ENCODE data around the gene CYP2U1. TPM values are rescaled to one million over a fixed set of nuclear protein-coding genes. Genes with fewer than 3 reads are reported as not detected.

CYP2U1 gene
- total RNA-seq, 1 donor from 2014 or later: 5.2 TPM

- DNase-seq (ENCODE audit: low spot score, unreplicated experiment): no peak
- TF ChIP-seq, protein P1, sequence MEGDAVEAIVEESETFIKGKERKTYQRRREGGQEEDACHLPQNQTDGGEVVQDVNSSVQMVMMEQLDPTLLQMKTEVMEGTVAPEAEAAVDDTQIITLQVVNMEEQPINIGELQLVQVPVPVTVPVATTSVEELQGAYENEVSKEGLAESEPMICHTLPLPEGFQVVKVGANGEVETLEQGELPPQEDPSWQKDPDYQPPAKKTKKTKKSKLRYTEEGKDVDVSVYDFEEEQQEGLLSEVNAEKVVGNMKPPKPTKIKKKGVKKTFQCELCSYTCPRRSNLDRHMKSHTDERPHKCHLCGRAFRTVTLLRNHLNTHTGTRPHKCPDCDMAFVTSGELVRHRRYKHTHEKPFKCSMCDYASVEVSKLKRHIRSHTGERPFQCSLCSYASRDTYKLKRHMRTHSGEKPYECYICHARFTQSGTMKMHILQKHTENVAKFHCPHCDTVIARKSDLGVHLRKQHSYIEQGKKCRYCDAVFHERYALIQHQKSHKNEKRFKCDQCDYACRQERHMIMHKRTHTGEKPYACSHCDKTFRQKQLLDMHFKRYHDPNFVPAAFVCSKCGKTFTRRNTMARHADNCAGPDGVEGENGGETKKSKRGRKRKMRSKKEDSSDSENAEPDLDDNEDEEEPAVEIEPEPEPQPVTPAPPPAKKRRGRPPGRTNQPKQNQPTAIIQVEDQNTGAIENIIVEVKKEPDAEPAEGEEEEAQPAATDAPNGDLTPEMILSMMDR (IDR thresholded peaks at IDR 0.05; ENCODE audit: unreplicated experiment): no peak
- no peak overlapping the region for H3K27ac Mint-ChIP-seq
- peaks cover 3% of the 10 kb centered on the region for H3K9me3 Mint-ChIP-seq (ENCODE audit: low read depth)
- H3K27me3 Mint-ChIP-seq: peaks cover 4% of the 10 kb centered on the region
- H3K4me3 Mint-ChIP-seq (ENCODE audit: low read depth): no peak overlapping the region
- peaks cover 4% of the 10 kb centered on the region for H3K36me3 Mint-ChIP-seq (ENCODE audit: insufficient read depth)
- H3K4me1 Mint-ChIP-seq (ENCODE audit: low read depth): no peaks in the 10 kb centered on the region
These were observed 8.0 kb downstream of the CYP2U1 start for GRCh38 chr4:107939307-107939706.

GRCh38 chr4:107945809-107946208 is 14.5 kb downstream of the CYP2U1 start:
- Mint-ChIP-seq H3K36me3 (ENCODE audit: insufficient read depth) (peaks cover 2% of the 10 kb centered on the region), H3K27ac (no peak overlapping the region), H3K9me3 (ENCODE audit: low read depth) (no peaks in the 10 kb centered on the region), H3K4me3 (ENCODE audit: low read depth) (no peak overlapping the region), H3K4me1 (ENCODE audit: low read depth) (no peaks in the 10 kb centered on the region), H3K27me3 (no peaks in the 10 kb centered on the region)
- TF ChIP-seq, protein P1 (IDR thresholded peaks at IDR 0.05; ENCODE audit: unreplicated experiment): no peak
- no peak for DNase-seq (ENCODE audit: low spot score, unreplicated experiment)

GRCh38 chr4:107950746-107951540 is 19.6 kb downstream of the CYP2U1 start:
- Mint-ChIP-seq H3K27me3 (no peaks in the 10 kb centered on the region), H3K4me1 (ENCODE audit: low read depth) (no peaks in the 10 kb centered on the region), H3K36me3 (ENCODE audit: insufficient read depth) (peaks cover 2% of the 10 kb centered on the region)

DNA sequence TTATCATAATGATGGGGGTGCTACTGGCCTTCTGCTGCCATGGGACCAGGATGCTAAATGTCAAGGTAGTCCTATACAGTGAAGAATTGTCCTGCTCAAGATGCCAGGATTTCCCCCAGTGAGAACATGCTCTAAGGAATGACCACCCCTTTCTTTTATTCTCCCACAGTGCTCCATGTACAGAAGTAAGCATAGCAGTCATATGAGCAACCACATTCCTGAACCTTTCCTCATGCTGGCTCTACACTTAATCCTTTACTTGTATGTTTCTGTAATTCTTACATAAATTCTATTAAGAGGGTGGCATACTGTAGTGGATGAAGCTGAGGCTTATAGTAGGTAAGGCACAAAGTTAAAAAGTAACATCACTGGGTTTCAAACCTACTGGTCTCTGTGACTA is 20.2 kb downstream of the CYP2U1 start:
- H3K27me3 Mint-ChIP-seq: no peaks in the 10 kb centered on the region
- H3K27ac Mint-ChIP-seq: no peak overlapping the region

More at GRCh38 chr4:107950746-107951540, 19.6 kb downstream of the CYP2U1 start:
- Mint-ChIP-seq H3K4me3 (ENCODE audit: low read depth) (no peak overlapping the region), H3K27ac (no peak overlapping the region), H3K9me3 (ENCODE audit: low read depth) (peaks cover 8% of the 10 kb centered on the region)
- TF ChIP-seq, protein P1 (IDR thresholded peaks at IDR 0.05; ENCODE audit: unreplicated experiment): no peak
- DNase-seq (ENCODE audit: low spot score, unreplicated experiment): no peak

DNA sequence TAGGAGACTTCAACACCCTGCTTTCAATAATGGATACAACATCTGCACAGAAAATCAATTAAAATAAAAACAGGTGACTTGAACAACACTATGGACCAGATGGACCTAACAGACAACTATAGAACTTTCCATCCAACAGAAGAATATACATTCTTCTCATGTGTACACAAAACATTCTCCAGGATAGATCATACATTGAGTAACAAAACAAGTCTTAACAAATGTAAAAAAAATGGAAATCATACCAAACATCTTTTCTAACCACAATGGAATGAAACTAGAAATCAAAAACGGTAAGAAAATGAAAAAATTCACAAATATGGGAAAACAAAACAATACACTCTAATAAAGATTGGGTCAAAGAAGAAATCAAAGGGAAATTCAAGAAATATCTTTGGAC is 24.7 kb downstream of the CYP2U1 start:
- H3K36me3 Mint-ChIP-seq (ENCODE audit: insufficient read depth): no peaks in the 10 kb centered on the region
- no peak overlapping the region for H3K4me3 Mint-ChIP-seq (ENCODE audit: low read depth)
- peaks cover 21% of the 10 kb centered on the region for H3K9me3 Mint-ChIP-seq (ENCODE audit: low read depth)
- TF ChIP-seq, protein P1 (IDR thresholded peaks at IDR 0.05; ENCODE audit: unreplicated experiment): no peak
- no peaks in the 10 kb centered on the region for H3K4me1 Mint-ChIP-seq (ENCODE audit: low read depth)
- DNase-seq (ENCODE audit: low spot score, unreplicated experiment): no peak
- no peak overlapping the region for H3K27ac Mint-ChIP-seq
- no peaks in the 10 kb centered on the region for H3K27me3 Mint-ChIP-seq

More for the DNA sequence above, 20.2 kb downstream of the CYP2U1 start:
- no peak overlapping the region for H3K4me3 Mint-ChIP-seq (ENCODE audit: low read depth)
- peaks cover 2% of the 10 kb centered on the region for H3K36me3 Mint-ChIP-seq (ENCODE audit: insufficient read depth)
- TF ChIP-seq, protein P1 (IDR thresholded peaks at IDR 0.05; ENCODE audit: unreplicated experiment): no peak
- H3K4me1 Mint-ChIP-seq (ENCODE audit: low read depth): no peaks in the 10 kb centered on the region
- no peak for DNase-seq (ENCODE audit: low spot score, unreplicated experiment)
- peaks cover 14% of the 10 kb centered on the region for H3K9me3 Mint-ChIP-seq (ENCODE audit: low read depth)
